HG02938 (cell line): ENCODE results near the gene HIC2.
"Not testable (repeated sequence)": the region's sequence is repeated elsewhere in the genome, so short reads cannot be mapped to it uniquely, and the experiment has no call there.

Source experiments
- ATAC-seq: cut with Tn5 transposase; IDR thresholded peaks from one replicate; pipeline ENCODE4 v1.9.1; 2021; ENCODE audit warnings: mild to moderate bottlenecking, moderate library complexity; ENCODE audit not compliant: unreplicated experiment

Gene HIC2, protein sequence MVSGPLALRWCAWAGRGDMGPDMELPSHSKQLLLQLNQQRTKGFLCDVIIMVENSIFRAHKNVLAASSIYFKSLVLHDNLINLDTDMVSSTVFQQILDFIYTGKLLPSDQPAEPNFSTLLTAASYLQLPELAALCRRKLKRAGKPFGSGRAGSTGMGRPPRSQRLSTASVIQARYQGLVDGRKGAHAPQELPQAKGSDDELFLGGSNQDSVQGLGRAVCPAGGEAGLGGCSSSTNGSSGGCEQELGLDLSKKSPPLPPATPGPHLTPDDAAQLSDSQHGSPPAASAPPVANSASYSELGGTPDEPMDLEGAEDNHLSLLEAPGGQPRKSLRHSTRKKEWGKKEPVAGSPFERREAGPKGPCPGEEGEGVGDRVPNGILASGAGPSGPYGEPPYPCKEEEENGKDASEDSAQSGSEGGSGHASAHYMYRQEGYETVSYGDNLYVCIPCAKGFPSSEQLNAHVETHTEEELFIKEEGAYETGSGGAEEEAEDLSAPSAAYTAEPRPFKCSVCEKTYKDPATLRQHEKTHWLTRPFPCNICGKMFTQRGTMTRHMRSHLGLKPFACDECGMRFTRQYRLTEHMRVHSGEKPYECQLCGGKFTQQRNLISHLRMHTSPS

DNA sequence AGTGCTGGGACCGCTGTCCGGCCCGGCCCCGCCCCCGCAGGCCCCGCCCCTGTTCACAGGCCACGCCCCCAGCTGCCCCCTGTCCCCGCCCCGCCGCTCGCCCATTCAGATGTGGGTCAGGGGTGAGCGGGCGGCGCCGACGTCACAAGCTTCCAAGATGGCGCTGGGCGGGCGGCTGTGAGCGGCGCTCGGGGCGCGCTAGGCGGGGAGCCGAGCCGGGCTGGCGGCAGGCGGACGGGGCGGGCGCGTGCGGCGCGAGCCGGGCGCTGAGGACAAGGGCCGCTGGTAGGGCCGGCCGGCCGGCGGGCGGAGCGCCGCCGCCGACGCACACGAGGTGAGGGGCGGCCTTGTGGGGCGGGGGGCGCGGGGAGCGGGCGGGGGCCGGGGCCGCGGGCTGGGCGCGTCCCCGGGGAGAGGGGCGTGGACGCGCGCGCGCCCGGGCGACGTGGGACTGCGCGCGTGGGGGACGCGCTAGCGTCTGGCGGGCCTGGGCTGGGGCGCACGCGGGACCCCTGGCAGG, at the start of gene HIC2:
Gene HIC2 (plus strand): TSS at position 145 of the 520 bp plus-strand sequence. CDS start 25,461 bp downstream, outside the sequence.
- ATAC-seq: not testable (repeated sequence)

DNA sequence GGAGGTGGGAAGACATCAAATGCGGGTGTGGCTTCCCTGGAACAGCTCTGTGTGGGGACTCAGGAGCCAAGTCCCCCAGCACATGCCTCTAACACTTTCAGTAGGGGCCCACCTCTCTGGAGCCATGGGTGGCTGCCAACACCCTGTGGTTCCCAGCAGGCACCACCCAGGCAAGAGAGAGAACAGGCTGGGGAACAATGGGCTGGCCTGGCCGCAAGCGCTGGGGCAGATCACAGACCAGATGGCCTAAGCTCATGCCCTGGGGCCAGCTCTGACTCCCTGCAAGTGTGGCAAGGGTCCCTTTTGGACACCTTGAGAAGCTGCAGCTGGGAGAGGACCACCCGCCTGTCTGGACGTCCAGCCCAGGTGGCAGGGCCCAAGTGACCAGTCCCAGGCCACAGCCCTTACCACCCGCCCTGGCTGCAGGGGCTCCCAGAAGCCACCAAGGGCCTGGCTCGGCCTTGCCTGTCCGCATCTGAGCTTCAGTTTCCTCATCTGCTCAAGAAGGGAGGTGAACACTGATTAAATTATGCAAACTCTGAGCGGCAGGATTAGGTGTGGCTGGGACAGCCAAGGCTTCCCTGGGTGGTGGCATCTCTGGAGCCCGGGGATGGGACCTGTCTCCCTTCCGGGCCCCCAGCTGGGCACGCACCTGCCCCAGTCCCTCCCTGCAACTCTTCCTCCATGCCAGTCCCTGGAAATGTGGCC, 48.4 kb upstream of the HIC2 start:
- ATAC-seq: not testable (repeated sequence)

DNA sequence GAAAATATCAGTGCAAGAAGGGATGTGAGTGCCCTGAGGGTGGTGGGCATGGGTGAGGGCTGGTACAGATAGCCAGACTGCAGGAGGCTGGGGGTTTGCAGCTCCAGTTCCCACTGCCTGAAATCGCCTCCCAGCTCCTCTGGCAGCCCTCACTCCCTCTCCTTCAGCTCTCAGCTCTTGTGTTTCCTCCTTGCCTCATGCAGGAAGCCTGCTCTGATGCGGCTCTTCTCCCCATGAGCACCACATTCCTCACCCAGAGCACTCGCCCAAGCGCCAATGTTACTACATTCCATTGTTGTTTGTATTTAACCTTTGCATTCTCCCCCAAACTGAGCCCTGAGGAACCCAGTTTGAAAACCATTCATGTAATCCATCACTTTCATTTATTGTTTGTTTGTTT, 41.3 kb upstream of the HIC2 start:
- not testable (repeated sequence) for ATAC-seq

DNA sequence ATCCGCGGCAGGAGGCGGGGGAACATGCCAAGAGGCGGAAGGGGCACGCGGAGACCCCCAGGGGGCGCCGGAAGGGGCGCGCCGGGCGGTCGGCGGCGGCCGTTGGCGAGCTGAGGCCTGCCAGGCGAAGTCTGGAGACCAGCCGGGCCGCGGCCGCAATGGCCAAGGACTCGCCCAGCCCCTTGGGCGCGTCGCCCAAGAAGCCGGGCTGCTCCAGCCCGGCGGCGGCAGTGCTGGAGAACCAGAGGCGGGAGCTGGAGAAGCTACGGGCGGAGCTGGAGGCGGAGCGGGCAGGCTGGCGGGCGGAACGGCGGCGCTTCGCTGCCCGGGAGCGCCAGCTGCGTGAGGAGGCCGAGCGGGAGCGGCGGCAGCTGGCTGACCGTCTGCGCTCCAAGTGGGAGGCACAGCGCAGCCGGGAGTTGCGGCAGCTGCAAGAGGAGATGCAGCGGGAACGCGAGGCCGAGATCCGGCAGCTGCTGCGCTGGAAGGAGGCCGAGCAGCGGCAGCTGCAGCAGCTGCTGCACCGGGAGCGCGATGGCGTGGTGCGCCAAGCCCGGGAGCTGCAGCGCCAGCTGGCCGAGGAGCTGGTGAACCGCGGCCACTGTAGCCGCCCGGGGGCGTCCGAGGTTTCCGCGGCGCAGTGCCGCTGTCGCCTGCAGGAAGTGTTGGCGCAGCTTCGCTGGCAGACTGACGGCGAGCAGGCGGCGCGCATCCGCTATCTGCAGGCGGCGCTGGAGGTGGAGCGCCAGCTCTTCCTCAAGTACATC, 33.3 kb upstream of the HIC2 start, which contains the start of gene RIMBP3B:
Gene RIMBP3B (plus strand): TSS at position 51 of the 767 bp plus-strand sequence. CDS start 108 bp downstream, at position 159.
- ATAC-seq: not testable (repeated sequence)

DNA sequence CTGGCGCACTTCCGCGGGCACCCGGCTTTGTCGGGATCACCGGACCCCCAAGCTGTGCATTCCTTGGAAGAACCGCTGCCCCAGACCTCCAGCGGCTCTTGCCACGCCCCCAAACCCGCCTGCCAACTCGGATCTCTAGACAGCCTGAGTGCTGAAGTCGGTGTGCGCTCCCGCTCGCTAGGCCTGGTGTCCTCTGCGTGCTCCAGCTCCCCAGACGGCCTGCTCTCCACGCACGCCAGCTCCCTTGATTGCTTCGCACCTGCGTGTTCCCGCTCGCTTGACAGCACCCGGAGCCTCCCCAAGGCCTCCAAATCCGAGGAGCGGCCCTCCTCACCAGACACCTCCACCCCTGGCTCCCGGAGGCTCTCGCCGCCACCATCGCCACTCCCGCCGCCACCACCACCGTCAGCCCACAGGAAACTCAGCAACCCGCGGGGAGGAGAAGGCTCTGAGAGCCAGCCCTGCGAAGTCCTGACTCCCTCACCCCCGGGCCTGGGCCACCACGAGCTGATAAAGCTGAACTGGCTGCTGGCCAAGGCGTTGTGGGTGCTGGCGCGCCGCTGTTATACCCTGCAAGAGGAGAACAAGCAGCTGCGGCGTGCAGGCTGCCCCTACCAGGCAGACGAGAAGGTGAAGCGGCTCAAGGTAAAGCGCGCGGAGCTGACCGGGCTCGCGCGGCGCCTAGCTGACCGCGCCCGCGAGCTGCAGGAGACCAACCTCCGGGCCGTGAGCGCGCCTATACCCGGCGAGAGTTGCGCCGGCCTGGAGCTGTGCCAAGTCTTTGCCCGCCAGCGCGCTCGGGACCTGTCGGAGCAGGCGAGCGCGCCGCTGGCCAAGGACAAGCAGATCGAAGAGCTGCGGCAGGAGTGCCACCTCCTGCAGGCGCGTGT, 32.5 kb upstream of the HIC2 start:
- not testable (repeated sequence) for ATAC-seq

DNA sequence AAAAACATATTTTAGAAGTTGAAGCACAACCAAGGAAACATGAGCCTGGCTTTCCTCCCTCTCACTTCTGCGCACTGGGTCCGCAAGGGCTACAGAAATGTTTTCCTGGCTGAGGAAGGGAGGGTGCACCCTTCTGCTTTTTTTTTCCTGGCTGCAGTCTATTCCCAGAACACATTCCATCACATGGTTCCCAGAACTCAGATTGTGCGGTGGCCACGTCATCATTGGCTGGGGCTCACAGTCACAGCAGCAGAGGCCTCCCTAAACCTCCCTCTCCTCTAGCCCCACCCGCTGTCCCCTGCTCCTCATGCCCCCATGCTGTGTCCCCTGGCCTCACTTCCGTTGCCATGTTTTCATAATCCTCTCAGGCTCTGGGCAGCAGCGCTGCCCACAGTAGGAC, 27.7 kb upstream of the HIC2 start:
- not testable (repeated sequence) for ATAC-seq

DNA sequence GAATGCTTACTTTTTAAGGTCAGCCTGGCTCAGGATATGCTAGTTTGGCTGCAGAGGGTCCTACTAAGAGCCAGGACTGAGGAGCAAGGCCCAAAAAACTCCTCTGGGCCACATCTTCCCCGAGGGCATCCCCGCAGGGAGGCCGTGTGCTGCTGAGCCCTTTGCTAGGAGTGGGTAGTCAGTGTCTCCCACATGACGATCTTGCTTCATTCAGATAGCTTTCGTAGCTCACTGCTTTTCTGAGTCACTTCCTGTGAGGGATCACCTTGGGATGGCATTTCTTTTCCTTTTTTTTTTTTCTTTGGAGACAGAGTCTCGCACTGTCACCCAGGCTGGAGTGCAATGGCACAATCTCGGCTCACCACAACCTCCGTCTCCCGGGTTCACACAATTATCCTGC, 27.2 kb upstream of the HIC2 start:
- not testable (repeated sequence) for ATAC-seq

DNA sequence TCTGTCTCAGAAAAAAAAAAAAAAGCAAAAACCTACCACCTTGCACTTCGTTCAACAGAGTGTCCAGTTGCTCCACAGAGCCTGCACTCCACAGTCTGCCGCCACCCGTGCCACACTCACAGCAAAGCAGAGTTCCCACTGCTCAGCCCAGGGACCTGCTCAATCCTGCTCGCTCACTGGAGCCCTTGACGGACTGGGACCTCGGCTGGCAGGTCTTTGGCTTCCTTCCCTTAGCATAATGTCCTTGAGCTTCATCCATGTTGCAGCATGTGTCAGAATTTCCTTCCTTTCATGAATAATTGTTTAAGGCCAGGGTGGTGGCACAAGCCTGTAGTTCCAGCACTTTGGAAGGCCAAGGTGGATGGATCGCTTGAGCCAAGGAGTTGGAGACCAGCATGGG, 22.6 kb upstream of the HIC2 start:
- ATAC-seq: not testable (repeated sequence)

DNA sequence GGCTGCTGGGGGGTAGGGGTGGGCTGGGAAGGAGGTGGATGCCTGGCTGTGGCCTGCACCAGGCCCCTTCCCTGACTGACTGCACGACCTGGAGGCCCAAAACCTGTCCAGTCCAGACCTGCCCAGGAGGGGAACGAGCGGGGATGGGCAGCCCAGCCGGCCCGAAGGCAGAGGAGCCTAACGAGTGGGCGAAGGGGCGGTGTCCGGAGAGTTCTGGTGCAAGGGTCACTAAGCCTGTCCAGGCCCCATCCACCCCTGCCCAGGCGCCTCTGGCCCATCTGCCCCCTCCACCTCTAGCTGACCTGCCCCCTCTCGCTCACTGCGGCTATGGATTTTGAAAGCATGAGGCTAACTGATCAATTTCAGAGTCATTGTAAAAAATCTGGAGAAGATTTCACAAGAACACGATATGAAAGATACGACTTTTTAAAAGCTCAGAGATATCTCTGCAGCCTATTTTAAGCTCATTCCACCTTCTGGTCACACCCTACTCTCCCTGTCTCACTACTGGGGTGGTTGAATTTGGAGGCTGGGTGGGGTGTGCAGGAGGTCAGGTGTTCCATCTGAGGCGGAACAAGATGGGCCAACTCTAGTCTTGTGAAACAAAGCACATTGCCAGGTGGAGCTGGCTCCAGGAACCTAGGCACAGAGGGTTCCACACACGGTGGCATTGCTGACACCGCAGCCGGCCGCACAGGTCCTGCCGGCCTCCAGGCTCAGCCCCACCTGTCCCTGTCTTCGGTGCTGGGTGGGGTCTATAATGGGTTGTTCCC, 15.8 kb upstream of the HIC2 start:
- not testable (repeated sequence) for ATAC-seq

DNA sequence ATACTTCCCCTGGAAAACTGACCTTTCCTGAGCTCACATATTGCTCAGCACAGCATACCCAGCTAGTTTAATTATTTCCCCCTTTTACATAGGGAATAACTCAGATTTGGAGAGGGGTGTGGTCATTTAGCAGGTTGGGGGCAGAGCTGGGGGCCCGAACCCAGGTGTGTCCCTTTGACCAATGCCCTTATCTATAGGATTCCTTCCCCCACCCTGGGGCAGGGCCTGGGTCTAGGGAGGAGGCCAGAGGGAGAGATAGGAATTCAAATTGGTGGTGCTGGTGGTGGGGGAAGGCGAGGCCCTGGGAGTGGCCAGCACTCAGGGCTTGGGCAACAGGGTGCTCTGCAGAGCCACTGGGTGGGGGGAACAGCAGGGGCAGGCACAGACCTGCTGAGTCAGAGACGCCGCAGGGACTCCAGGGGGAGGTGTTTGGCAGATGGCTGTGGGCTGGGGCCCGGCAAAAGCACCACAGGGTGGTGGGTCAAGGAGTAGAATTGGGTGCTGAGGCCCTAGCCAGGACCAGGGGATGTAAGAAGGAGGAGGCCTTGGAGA, 14.3 kb upstream of the HIC2 start:
- ATAC-seq: not testable (repeated sequence)

DNA sequence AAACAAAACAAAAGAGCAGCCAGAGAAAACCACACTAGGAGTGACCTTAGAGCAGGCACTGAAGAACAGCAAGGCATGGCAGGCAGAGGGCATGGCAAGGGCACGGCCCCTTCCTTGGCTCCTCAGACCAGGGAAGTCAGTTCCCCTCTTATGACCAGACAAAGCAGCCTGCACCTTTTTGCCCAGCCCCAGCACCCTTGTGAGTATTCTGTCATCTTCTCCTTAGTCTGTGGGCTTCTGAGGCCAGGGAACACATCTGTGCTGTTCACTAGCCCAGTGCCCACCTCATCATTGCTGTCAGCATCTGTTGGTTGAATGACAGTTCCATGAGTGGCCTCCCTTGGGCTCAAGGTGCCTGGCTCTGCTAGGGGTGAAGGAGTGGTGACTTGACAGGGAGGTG, 10.0 kb upstream of the HIC2 start:
- ATAC-seq: not testable (repeated sequence)

DNA sequence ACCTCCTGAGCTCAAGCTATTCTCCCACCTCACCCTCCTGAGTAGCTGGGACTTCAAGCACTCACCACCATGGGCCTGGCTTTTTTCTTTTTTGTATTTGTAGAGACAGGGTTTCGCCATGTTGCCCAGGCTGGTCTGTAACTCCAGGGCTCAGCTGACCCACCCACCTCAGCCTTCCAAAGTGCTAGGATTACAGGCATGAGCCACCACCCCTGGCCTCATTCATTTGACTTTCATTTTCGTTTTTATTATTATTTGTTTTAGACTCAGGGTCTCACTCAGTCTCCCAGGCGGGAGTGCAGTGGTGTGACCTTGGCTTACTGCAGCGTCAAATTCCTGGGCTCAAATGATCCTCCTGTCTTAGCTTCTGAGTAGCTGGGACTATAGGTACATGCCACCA, 9.4 kb upstream of the HIC2 start:
- not testable (repeated sequence) for ATAC-seq

DNA sequence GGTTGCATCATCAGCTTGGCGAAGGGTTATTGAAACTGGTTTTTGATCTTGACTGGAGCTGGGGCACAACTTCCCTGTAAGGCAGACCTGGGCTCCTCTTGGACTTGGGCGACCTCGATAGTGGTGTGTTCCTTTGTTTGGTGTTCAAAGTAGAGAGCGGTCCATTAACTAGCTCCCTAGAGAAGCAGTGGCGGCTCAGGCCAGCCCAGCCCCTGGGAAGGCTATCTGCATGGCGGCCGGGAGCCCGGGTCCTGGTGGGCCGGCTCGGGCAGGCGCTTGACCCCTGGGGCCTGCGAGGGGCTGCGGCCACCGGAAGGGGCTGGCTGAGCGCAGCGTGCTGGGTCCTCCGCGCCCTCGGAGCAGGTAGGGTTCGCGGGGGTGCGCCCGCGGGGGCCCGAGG, 796 bp upstream of the HIC2 start:
- ATAC-seq: not testable (repeated sequence)

DNA sequence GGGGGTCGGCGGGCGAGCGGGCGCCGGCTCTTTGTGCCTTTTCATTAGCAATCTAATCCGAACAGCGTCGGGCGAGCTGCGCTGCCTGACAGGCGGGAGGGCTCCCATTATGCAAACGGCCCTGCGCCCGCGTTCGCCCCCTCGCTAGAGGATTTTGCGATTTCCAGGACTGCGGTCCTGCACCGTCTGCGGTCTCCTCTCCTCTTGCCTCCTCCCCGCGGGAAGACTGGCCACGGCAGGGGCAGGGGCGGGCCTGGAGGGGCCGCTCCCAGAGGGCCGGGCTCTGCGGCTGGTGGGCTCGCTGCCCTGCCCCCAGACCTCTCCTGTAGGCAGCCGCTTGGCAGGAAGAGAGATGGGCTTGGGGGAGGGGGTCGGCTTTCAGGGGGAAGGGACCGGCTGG, 682 bp downstream of the HIC2 start:
- not testable (repeated sequence) for ATAC-seq

DNA sequence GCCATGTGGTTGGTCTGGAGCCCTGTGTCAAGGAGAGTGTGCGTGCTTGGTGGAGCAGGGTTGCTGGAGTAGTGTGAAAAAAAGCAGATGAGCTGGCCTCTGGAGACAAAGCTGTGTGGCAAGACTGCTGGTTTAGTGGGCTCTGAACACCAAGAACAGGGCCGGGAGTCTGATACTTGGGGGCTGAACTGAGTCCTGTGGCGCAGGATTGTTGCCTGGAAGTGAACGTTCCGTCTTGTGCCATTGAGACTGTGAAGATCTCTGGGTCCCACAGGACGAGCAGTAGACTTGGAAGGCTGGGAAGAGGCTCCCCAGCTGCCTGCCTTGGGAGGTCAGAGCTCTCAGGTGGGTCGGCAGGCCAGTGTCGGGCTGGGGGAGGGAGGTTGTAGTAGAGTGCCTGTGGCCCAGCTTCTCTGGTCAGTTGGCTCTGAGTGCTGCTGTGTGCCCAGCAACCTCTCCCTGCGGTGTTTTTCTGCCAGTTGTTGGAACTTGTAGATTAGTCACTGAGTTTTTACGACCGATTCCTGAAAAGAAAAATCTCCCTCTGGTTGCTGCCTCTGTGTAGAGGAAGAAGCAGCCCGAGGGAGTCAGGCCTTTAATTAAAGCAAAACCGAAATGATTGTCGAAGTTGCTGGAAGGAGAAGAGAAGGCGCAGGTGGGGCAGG, 1.9 kb downstream of the HIC2 start:
- ATAC-seq: not testable (repeated sequence)

DNA sequence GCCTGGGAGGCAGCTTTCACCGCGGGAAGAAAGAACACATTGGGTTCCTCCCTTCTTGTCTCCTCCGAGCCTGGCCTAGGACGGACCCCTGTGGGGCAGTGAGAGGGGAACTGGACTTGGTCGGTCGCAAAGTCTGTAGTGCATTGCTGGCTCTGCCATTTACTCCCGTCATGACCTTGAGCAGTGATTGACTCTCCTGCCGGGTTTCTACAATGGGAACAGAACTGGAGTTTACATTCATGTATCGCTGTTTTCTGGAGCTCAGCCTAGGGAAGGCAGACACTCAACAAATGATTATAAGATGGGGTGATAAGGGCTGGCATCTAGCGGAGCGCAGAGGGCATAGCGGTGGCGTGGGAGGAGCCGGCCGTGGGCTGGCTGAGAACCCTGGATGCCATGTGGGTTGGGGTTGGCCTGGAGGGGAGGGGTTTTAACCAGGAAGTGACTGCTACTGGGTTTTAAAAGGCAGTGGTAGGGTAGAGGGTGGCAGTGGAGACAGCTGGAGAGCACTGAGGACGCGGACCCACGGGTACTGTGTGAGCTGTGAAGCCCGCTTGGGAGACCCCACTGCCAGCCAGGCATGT, 3.1 kb downstream of the HIC2 start:
- ATAC-seq: not testable (repeated sequence)

DNA sequence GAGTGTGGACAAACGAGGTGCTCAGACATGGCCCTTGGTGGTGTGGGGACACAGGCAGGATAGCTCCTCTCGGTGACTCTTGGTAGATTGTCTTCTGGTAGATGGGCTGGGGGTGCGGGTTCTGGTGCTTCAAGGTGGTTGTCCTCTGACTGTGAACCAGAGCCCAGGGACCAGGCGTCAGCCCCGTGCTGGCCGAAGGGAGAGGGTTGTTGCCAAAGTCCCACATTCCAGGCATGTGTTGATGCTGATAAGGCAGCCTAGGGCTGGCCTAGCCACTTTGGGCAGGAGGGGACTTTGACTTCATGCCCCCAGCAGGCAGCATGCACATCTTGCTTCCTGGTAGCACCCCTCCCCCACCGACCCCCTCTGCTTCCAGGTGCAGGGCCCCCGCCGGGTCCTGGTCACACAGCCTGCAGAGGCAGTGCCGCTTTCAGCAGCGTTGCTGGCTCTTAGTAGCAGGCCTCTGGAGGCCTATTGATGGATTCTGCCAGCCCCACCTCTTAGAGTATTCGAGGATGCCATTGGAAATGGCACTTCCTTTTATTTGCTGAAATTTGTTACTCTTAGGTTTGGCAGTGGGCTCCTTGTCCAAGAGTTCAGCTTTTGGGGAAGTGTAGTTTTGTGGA, 7.0 kb downstream of the HIC2 start:
- not testable (repeated sequence) for ATAC-seq
